ENCODE data around the gene BAZ2B.

- TF ChIP-seq TAF1 (IDR thresholded peaks at IDR 0.05; ENCODE audit: low read depth, low read length) (no peak), PAX5 (IDR thresholded peaks at IDR 0.05; ENCODE audit: insufficient read depth, low read length, severe bottlenecking) (no peak), POLR2A (IDR thresholded peaks at IDR 0.05; ENCODE audit: low read depth, low read length) (no peak), POLR2AphosphoS5 (IDR thresholded peaks at IDR 0.05; ENCODE audit: low read depth, low read length) (no peak), POU2F2 (IDR thresholded peaks at IDR 0.05; ENCODE audit: low read depth, low read length) (no peak)
Measured at GRCh38 chr2:159553727-159554126, 62.6 kb downstream of the BAZ2B start.
